CD14-positive monocyte (primary cell): ENCODE measurements around the gene LMO7. TPM values are rescaled to one million over a fixed set of nuclear protein-coding genes. Genes with fewer than 3 reads are reported as not detected.

Experiments
- DNase-seq, 3 donors: peaks; one replicate each; pipeline ENCODE4 v3.0.0-alpha.2; 2011 to 2022
- H2AFZ ChIP-seq: 2 replicates; pipeline ENCODE4 v1.6.0; 2012; ENCODE audit warnings: mild to moderate bottlenecking, low read depth, low read length, inconsistent platforms; ENCODE audit not compliant: insufficient read depth, poor library complexity, severe bottlenecking
- H3K27ac ChIP-seq, 2 donors: 1 replicate in 1 of 2; 2 replicates in 1 of 2; pipeline ENCODE4 v1.5.1; 2012 to 2013; ENCODE audit warnings: low read length in 2 of 2, control low read depth in 1 of 2, inconsistent platforms in 1 of 2, low read depth in 1 of 2, mild to moderate bottlenecking in 1 of 2
- H3K27me3 ChIP-seq, 2 donors: one replicate each; pipeline versions ENCODE4 v1.6.0 to v1.6.1; 2011 to 2013; ENCODE audit warnings: low read length in 2 of 2; ENCODE audit not compliant: control insufficient read depth in 2 of 2, insufficient read depth in 2 of 2
- H3K36me3 ChIP-seq, 2 donors: replicated peaks in 1 of 2; 1 replicate in 1 of 2; 2 replicates in 1 of 2; pipeline versions ENCODE4 v1.5.1 to v1.6.1; 2012 to 2013; ENCODE audit warnings: low read length in 2 of 2, control low read depth in 1 of 2, inconsistent platforms in 1 of 2, mild to moderate bottlenecking in 1 of 2; ENCODE audit not compliant: insufficient read depth in 2 of 2, control insufficient read depth in 1 of 2
- H3K4me1 ChIP-seq, 2 donors: 1 replicate in 1 of 2; 2 replicates in 1 of 2; pipeline versions ENCODE4 v1.5.1 to v1.6.1; 2012 to 2013; ENCODE audit warnings: low read length in 2 of 2, control low read depth in 1 of 2, inconsistent platforms in 1 of 2, mild to moderate bottlenecking in 1 of 2, moderate library complexity in 1 of 2; ENCODE audit not compliant: insufficient read depth in 2 of 2, control insufficient read depth in 1 of 2
- H3K4me2 ChIP-seq: replicated peaks from 2 replicates; pipeline ENCODE3; 2012; ENCODE audit warnings: low read length, moderate library complexity, mild to moderate bottlenecking; ENCODE audit not compliant: poor library complexity, severe bottlenecking; ENCODE audit errors: extremely low read depth
- H3K4me3 ChIP-seq, 3 experiments: fragments of 200-600 bp in 1 of 3; sonication (generic) in 1 of 3; replicated peaks in 1 of 3; 1 replicate in 2 of 3; 2 replicates in 1 of 3; pipeline ENCODE4 v1.5.1; 2011 to 2013; ENCODE audit warnings: low read length in 3 of 3, mild to moderate bottlenecking in 3 of 3, control low read depth in 2 of 3, low read depth in 2 of 3, inconsistent platforms in 1 of 3, moderate library complexity in 1 of 3
- H3K79me2 ChIP-seq: 2 replicates; pipeline ENCODE4 v1.6.0; 2012; ENCODE audit warnings: mild to moderate bottlenecking, control low read depth, inconsistent platforms, low read length, moderate library complexity; ENCODE audit not compliant: insufficient read depth
- H3K9ac ChIP-seq: 2 replicates; pipeline ENCODE4 v1.6.0; 2017; ENCODE audit warnings: low read length, mild to moderate bottlenecking; ENCODE audit not compliant: insufficient read depth, poor library complexity, severe bottlenecking
- H3K9me3 ChIP-seq, 2 donors: replicated peaks in 1 of 2; 1 replicate in 1 of 2; 2 replicates in 1 of 2; pipeline versions ENCODE4 v1.5.1 to v1.6.1; 2012 to 2013; ENCODE audit warnings: low read length in 2 of 2, control low read depth in 1 of 2; ENCODE audit not compliant: control insufficient read depth in 1 of 2, insufficient read depth in 1 of 2
- H4K20me1 ChIP-seq: 2 replicates; pipeline ENCODE4 v1.6.0; 2012; ENCODE audit warnings: mild to moderate bottlenecking, low read length, control low read depth, moderate library complexity; ENCODE audit not compliant: insufficient read depth
- H3K27ac Mint-ChIP-seq, 7 donors: one replicate each; pipeline ENCODE4 v1.8.0; 2020; ENCODE audit warnings: mild to moderate bottlenecking in 7 of 7, mixed read lengths in 7 of 7, moderate library complexity in 6 of 7, inconsistent platforms in 2 of 7
- H3K27me3 Mint-ChIP-seq, 3 donors: one replicate each; pipeline ENCODE4 v1.8.0; 2021 to 2022; ENCODE audit warnings: low read depth in 3 of 3, mild to moderate bottlenecking in 3 of 3, mixed read lengths in 3 of 3, moderate library complexity in 3 of 3, inconsistent platforms in 1 of 3
- H3K36me3 Mint-ChIP-seq, 2 donors: one replicate each; pipeline ENCODE4 v1.8.0; 2020; ENCODE audit warnings: mixed read lengths in 2 of 2, inconsistent platforms in 1 of 2, mild to moderate bottlenecking in 1 of 2
- H3K4me1 Mint-ChIP-seq: one replicate; pipeline ENCODE4 v1.8.0; 2020; ENCODE audit warnings: mild to moderate bottlenecking, mixed read lengths
- H3K4me3 Mint-ChIP-seq, 2 donors: one replicate each; pipeline ENCODE4 v1.8.0; 2020; ENCODE audit warnings: mild to moderate bottlenecking in 2 of 2, mixed read lengths in 2 of 2, moderate library complexity in 1 of 2
- H3K9me3 Mint-ChIP-seq, 7 donors: one replicate each; pipeline ENCODE4 v1.8.0; 2020 to 2022; ENCODE audit warnings: mixed read lengths in 7 of 7, mild to moderate bottlenecking in 6 of 7, moderate library complexity in 6 of 7, inconsistent platforms in 2 of 7
- WGBS: methylation state at CpG from one replicate; pipeline ENCODE4 v1.1.5; 2013; ENCODE audit warnings: missing lambda C conversion rate; ENCODE audit not compliant: insufficient coverage; 5-methylcytosine and 5-hydroxymethylcytosine counted together
- intact Hi-C, 2 donors: fragments of 100-400 bp; cut with micrococcal nuclease; formaldehyde crosslinking; loops; one replicate each; pipeline versions ENCODE4 v1.15.0 to v1.15.1; 2023
- polyA plus RNA-seq, 3 donors: library from polyadenylated mRNA; depleted of rRNA in 1 of 3; unstranded in 2 of 3; stranded (reverse) in 1 of 3; fragments of 300-500 nt in 2 of 3; fragments of >200 nt in 1 of 3; fragmentation: Illumina TruSeq in 2 of 3; gene quantifications; 1 replicate in 2 of 3; 2 replicates in 1 of 3; pipeline ENCODE4 v1.2.3, GENCODE V29; 2012 to 2021
- TF ChIP-seq, protein P1 (sequence below): fragments of 200-600 bp; IDR thresholded peaks from one replicate; pipeline ENCODE4 v1.8.0; 2022; ENCODE audit warnings: antibody characterized with exemption, mild to moderate bottlenecking

LMO7 gene
- polyA plus RNA-seq, 3 donors, result 0.79 to 1.6 (median 0.90) TPM

- Histone ChIP-seq H3K9me3 (no peaks in the 10 kb centered on the region), H3K4me1 (no peaks in the 10 kb centered on the region), H3K79me2 (no peaks in the 10 kb centered on the region), H3K36me3 (no peaks in the 10 kb centered on the region), H3K27ac (no peak overlapping the region), H4K20me1 (no peaks in the 10 kb centered on the region), H3K4me3 (no peak overlapping the region), H3K4me2 (no peak overlapping the region), H3K27me3 (no peaks in the 10 kb centered on the region), H2AFZ (no peak overlapping the region), H3K9ac (no peak overlapping the region)
- H3K4me1 Mint-ChIP-seq, result no peaks in the 10 kb centered on the region
- intact Hi-C loops, result no loop called here
- DNase-seq, result no peak
- H3K27ac Mint-ChIP-seq, result no peak overlapping the region
- TF ChIP-seq, protein P1, sequence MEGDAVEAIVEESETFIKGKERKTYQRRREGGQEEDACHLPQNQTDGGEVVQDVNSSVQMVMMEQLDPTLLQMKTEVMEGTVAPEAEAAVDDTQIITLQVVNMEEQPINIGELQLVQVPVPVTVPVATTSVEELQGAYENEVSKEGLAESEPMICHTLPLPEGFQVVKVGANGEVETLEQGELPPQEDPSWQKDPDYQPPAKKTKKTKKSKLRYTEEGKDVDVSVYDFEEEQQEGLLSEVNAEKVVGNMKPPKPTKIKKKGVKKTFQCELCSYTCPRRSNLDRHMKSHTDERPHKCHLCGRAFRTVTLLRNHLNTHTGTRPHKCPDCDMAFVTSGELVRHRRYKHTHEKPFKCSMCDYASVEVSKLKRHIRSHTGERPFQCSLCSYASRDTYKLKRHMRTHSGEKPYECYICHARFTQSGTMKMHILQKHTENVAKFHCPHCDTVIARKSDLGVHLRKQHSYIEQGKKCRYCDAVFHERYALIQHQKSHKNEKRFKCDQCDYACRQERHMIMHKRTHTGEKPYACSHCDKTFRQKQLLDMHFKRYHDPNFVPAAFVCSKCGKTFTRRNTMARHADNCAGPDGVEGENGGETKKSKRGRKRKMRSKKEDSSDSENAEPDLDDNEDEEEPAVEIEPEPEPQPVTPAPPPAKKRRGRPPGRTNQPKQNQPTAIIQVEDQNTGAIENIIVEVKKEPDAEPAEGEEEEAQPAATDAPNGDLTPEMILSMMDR, result no peak
- no CpG with 5 or more reads among the region's 2 CpGs for WGBS
- peaks cover 0 to 1% (median 0%) of the 10 kb centered on the region in 3 donors for H3K27me3 Mint-ChIP-seq
- H3K36me3 Mint-ChIP-seq, result no peaks in the 10 kb centered on the region
- peaks cover 0 to 6% (median 0%) of the 10 kb centered on the region in 7 donors for H3K9me3 Mint-ChIP-seq
- no peak overlapping the region for H3K4me3 Mint-ChIP-seq
These were observed 85.2 kb downstream of the LMO7 start for GRCh38 chr13:75721307-75721706.

- H3K27ac Mint-ChIP-seq, result no peak overlapping the region
- Histone ChIP-seq H2AFZ (no peak overlapping the region), H3K4me1 (no peaks in the 10 kb centered on the region), H3K27me3 (no peaks in the 10 kb centered on the region), H4K20me1 (no peaks in the 10 kb centered on the region), H3K9ac (no peak overlapping the region), H3K79me2 (no peaks in the 10 kb centered on the region), H3K27ac (no peak overlapping the region), H3K36me3 (no peaks in the 10 kb centered on the region), H3K4me2 (no peak overlapping the region), H3K4me3 (no peak overlapping the region), H3K9me3 (no peaks in the 10 kb centered on the region)
- H3K9me3 Mint-ChIP-seq, result peaks cover 0 to 3% (median 0%) of the 10 kb centered on the region in 7 donors
- TF ChIP-seq, protein P1, result no peak
- no peaks in the 10 kb centered on the region for H3K27me3 Mint-ChIP-seq
- H3K4me1 Mint-ChIP-seq, result no peaks in the 10 kb centered on the region
- H3K36me3 Mint-ChIP-seq, result no peaks in the 10 kb centered on the region
- intact Hi-C loops, result no loop called here
- no peak for DNase-seq
- H3K4me3 Mint-ChIP-seq, result no peak overlapping the region
These were observed 87.8 kb downstream of the LMO7 start for GRCh38 chr13:75723901-75724300.
